ENCODE results near the gene MED13L.

DNA sequence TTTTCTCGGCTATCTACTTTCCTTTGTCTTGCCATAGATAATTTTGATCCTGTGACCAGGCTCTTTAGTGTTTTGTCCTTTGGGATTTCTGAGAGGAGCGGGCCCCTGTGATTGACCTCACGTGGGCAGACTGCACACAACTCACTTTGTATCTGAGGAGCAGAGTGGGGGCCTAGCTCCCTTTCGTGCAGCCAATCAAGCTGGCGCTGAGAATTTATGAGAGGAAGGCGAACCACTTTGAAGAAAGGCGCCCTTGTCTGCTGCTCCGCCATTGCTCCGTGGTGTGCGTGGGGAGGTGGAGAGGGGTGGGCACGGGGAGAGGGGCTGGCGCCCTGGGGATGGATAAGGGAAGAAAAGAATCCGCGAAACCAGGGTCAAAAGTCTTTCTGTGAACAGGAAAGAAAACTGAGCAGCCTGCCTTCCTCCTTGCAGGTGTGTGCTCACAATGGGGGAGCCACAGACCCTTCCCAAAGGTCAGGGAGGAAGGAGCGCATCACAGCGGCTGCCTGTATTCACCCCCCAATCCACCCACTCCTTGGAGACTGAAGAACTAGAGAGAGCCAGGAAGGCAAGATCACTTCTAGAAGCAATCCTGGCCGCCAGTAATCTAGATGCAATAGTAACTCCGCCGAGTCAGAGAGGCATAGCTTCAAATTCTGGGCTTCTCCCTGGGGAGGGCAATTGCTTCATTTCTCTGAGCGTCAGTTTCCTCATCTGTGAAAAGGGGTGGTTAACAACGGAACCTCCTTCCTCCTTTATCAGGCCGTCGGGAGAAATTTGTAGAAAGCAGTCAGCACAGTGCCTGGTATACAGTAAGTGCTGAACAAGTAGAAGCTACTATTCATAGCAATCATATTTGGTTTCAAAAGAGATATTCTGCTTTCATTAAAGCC, 24.9 kb upstream of the MED13L start:
- TF ChIP-seq YY1 (IDR thresholded peaks at IDR 0.05; ENCODE audit: insufficient read depth, insufficient read length): no peak
- TF ChIP-seq ZNF274 (IDR thresholded peaks at IDR 0.05; ENCODE audit: low read depth, low read length): no peak
- no peak for TF ChIP-seq SUZ12 (IDR thresholded peaks at IDR 0.05; ENCODE audit: extremely low read depth, insufficient read depth, insufficient read length)

Measured in NT2/D1 (cell line).